Measurements from ENCODE around the gene NPHP4. TPM values are rescaled to one million over a fixed set of nuclear protein-coding genes. Genes with fewer than 3 reads are reported as not detected.

Gene NPHP4
- total and polyA plus RNA-seq, 4 donors: 1.7 to 5.6 (median 3.5) TPM

- peaks cover 2 to 18% (median 7%) of the 10 kb centered on the region in 4 donors for H3K4me1 ChIP-seq (ENCODE audit: control insufficient read depth in 4 of 4, insufficient read depth in 4 of 4, low read length in 3 of 4)
- TF ChIP-seq, protein P1, sequence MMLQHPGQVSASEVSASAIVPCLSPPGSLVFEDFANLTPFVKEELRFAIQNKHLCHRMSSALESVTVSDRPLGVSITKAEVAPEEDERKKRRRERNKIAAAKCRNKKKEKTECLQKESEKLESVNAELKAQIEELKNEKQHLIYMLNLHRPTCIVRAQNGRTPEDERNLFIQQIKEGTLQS (IDR thresholded peaks at IDR 0.05): no peak
- TF ChIP-seq FOXA1 (IDR thresholded peaks at IDR 0.05): no peak
- TF ChIP-seq RXRA (IDR thresholded peaks at IDR 0.05): no peak
- TF ChIP-seq FOXA2 (IDR thresholded peaks at IDR 0.05): no peak
- no peak for TF ChIP-seq SP1 (IDR thresholded peaks at IDR 0.05)
- TF ChIP-seq REST (IDR thresholded peaks at IDR 0.05): no peak
- TF ChIP-seq MAX (IDR thresholded peaks at IDR 0.05): no peak
- no peak for TF ChIP-seq RAD21 (IDR thresholded peaks at IDR 0.05)
- TF ChIP-seq GABPA (IDR thresholded peaks at IDR 0.05 in 1 of 2, conservative IDR thresholded peaks at IDR 0.05 in 1 of 2): no peak
- no peak for TF ChIP-seq YY1 (IDR thresholded peaks at IDR 0.05)
- TF ChIP-seq HNF4G (IDR thresholded peaks at IDR 0.05): no peak
- no peak for TF ChIP-seq HNF4A (conservative IDR thresholded peaks at IDR 0.05)
- TF ChIP-seq, protein P2, sequence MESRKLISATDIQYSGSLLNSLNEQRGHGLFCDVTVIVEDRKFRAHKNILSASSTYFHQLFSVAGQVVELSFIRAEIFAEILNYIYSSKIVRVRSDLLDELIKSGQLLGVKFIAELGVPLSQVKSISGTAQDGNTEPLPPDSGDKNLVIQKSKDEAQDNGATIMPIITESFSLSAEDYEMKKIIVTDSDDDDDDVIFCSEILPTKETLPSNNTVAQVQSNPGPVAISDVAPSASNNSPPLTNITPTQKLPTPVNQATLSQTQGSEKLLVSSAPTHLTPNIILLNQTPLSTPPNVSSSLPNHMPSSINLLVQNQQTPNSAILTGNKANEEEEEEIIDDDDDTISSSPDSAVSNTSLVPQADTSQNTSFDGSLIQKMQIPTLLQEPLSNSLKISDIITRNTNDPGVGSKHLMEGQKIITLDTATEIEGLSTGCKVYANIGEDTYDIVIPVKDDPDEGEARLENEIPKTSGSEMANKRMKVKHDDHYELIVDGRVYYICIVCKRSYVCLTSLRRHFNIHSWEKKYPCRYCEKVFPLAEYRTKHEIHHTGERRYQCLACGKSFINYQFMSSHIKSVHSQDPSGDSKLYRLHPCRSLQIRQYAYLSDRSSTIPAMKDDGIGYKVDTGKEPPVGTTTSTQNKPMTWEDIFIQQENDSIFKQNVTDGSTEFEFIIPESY (IDR thresholded peaks at IDR 0.05): no peak
- peak overlapping the region in 2 of 3 donors; percentile 56 to 62 for H3K4me3 ChIP-seq (ENCODE audit: low read depth in 1 of 3, low read length in 3 of 3)
- 3% methylated on average over 49 of the region's 49 CpGs for WGBS
- H3K27ac ChIP-seq (ENCODE audit: low read depth in 1 of 2, low read length in 2 of 2): peak overlapping the region in 1 of 2 donors; percentile 31
- no peak for DNase-seq (ENCODE audit: low spot score)
- no peaks in the 10 kb centered on the region for H3K9me3 ChIP-seq (ENCODE audit: control insufficient read depth in 4 of 4, low read length in 3 of 4)
- no peak overlapping the region for H3K9ac ChIP-seq (ENCODE audit: low read depth in 1 of 2, low read length in 2 of 2)
- no peaks in the 10 kb centered on the region for H3K27me3 ChIP-seq (ENCODE audit: control insufficient read depth in 4 of 4, insufficient read depth in 4 of 4, low read length in 3 of 4)
- no peaks in the 10 kb centered on the region for H3K36me3 ChIP-seq (ENCODE audit: control insufficient read depth in 4 of 4, insufficient read depth in 3 of 4, low read depth in 1 of 4, low read length in 3 of 4)
These were observed 760 bp upstream of the NPHP4 start for GRCh38 chr1:5992814-5993555.

GRCh38 chr1:5991381-5992025 lies 722 bp downstream of the NPHP4 start:
- no peak for TF ChIP-seq EGR1 (IDR thresholded peaks at IDR 0.05; ENCODE audit: low read depth in 2 of 2)
- TF ChIP-seq NR2F2 (IDR thresholded peaks at IDR 0.05): no peak
- TF ChIP-seq, protein P1 (IDR thresholded peaks at IDR 0.05): no peak
- TF ChIP-seq FOXA1 (IDR thresholded peaks at IDR 0.05): no peak
- TF ChIP-seq JUND (IDR thresholded peaks at IDR 0.05): no peak
- TF ChIP-seq MAX (IDR thresholded peaks at IDR 0.05): no peak
- TF ChIP-seq TAF1 (conservative IDR thresholded peaks at IDR 0.05): no peak
- no peak for TF ChIP-seq FOXA2 (IDR thresholded peaks at IDR 0.05)
- TF ChIP-seq GABPA (IDR thresholded peaks at IDR 0.05 in 1 of 2, conservative IDR thresholded peaks at IDR 0.05 in 1 of 2): no peak
- TF ChIP-seq HNF4A (conservative IDR thresholded peaks at IDR 0.05): no peak
- TF ChIP-seq, protein P3, sequence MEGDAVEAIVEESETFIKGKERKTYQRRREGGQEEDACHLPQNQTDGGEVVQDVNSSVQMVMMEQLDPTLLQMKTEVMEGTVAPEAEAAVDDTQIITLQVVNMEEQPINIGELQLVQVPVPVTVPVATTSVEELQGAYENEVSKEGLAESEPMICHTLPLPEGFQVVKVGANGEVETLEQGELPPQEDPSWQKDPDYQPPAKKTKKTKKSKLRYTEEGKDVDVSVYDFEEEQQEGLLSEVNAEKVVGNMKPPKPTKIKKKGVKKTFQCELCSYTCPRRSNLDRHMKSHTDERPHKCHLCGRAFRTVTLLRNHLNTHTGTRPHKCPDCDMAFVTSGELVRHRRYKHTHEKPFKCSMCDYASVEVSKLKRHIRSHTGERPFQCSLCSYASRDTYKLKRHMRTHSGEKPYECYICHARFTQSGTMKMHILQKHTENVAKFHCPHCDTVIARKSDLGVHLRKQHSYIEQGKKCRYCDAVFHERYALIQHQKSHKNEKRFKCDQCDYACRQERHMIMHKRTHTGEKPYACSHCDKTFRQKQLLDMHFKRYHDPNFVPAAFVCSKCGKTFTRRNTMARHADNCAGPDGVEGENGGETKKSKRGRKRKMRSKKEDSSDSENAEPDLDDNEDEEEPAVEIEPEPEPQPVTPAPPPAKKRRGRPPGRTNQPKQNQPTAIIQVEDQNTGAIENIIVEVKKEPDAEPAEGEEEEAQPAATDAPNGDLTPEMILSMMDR (IDR thresholded peaks at IDR 0.05; ENCODE audit: low read depth, low read length, missing input control): no peak
- no peak for TF ChIP-seq REST (IDR thresholded peaks at IDR 0.05)
- no peak for DNase-seq (ENCODE audit: low spot score)
- WGBS: 1% methylated on average over 60 of the region's 60 CpGs
- Histone ChIP-seq H3K27me3 (ENCODE audit: control insufficient read depth in 4 of 4, insufficient read depth in 4 of 4, low read length in 3 of 4) (no peaks in the 10 kb centered on the region), H3K27ac (ENCODE audit: low read depth in 1 of 2, low read length in 2 of 2) (peak overlapping the region; percentile 65 to 86), H3K4me3 (ENCODE audit: low read depth in 1 of 3, low read length in 3 of 3) (peak overlapping the region in 2 of 3 donors; percentile 72 to 82), H3K9me3 (ENCODE audit: control insufficient read depth in 4 of 4, low read length in 3 of 4) (no peaks in the 10 kb centered on the region), H3K9ac (ENCODE audit: low read depth in 1 of 2, low read length in 2 of 2) (peak overlapping the region in 1 of 2 donors; percentile 29), H3K4me1 (ENCODE audit: control insufficient read depth in 4 of 4, insufficient read depth in 4 of 4, low read length in 3 of 4) (peaks cover 2 to 18% (median 7%) of the 10 kb centered on the region in 4 donors), H3K36me3 (ENCODE audit: control insufficient read depth in 4 of 4, insufficient read depth in 3 of 4, low read depth in 1 of 4, low read length in 3 of 4) (no peaks in the 10 kb centered on the region)

Measured in liver (tissue), 9 donors.